GM23248 (cell line): ENCODE measurements around the gene GSN. TPM values are rescaled to one million over a fixed set of nuclear protein-coding genes. Genes with fewer than 3 reads are reported as not detected.

Experiments used
- DNase-seq: peaks from one replicate; pipeline ENCODE4 v3.0.0-alpha.2; 2015
- H2AFZ ChIP-seq: fragments of 200-600 bp; sonication (generic); 2 replicates; pipeline ENCODE4 v1.6.1; 2016; ENCODE audit warnings: antibody characterized with exemption
- H3F3A ChIP-seq: fragments of 200-600 bp; sonication (generic); 2 replicates; pipeline ENCODE4 v1.6.1; 2016; ENCODE audit warnings: mild to moderate bottlenecking, antibody characterized with exemption, mixed run types; ENCODE audit not compliant: insufficient read depth
- H3K27ac ChIP-seq: fragments of 200-600 bp; sonication (generic); 2 replicates; pipeline ENCODE4 v1.5.1; 2016; ENCODE audit warnings: mild to moderate bottlenecking
- H3K27me3 ChIP-seq: fragments of 200-600 bp; sonication (generic); replicated peaks from 2 replicates; pipeline ENCODE4 v1.6.1; 2016; ENCODE audit warnings: mild to moderate bottlenecking; ENCODE audit not compliant: insufficient read depth
- H3K36me3 ChIP-seq: fragments of 200-600 bp; sonication (generic); 2 replicates; pipeline ENCODE4 v1.6.1; 2016; ENCODE audit warnings: low read depth, mild to moderate bottlenecking
- H3K4me1 ChIP-seq: fragments of 200-600 bp; sonication (generic); 2 replicates; pipeline ENCODE4 v1.6.1; 2016; ENCODE audit warnings: mild to moderate bottlenecking; ENCODE audit not compliant: insufficient read depth
- H3K4me2 ChIP-seq: fragments of 200-600 bp; sonication (generic); one replicate; pipeline ENCODE4 v1.6.1; 2016; ENCODE audit warnings: mild to moderate bottlenecking; ENCODE audit not compliant: unreplicated experiment
- H3K4me3 ChIP-seq: fragments of 200-600 bp; sonication (generic); 2 replicates; pipeline ENCODE4 v1.5.1; 2016; ENCODE audit warnings: mild to moderate bottlenecking
- H3K79me2 ChIP-seq: fragments of 200-600 bp; sonication (generic); 2 replicates; pipeline ENCODE4 v1.6.1; 2016; ENCODE audit warnings: mild to moderate bottlenecking; ENCODE audit not compliant: insufficient read depth
- H3K9ac ChIP-seq: fragments of 200-600 bp; sonication (generic); 2 replicates; pipeline ENCODE4 v1.6.1; 2016; ENCODE audit warnings: mild to moderate bottlenecking
- H3K9me2 ChIP-seq: fragments of 200-600 bp; sonication (generic); 2 replicates; pipeline ENCODE4 v1.6.1; 2016; ENCODE audit warnings: mixed run types, mild to moderate bottlenecking, moderate library complexity; ENCODE audit not compliant: insufficient read depth
- H3K9me3 ChIP-seq: fragments of 200-600 bp; sonication (generic); one replicate; pipeline ENCODE4 v1.6.1; 2017; ENCODE audit warnings: low read depth
- H4K20me1 ChIP-seq: fragments of 200-600 bp; sonication (generic); 2 replicates; pipeline ENCODE4 v1.6.0; 2016; ENCODE audit not compliant: insufficient read depth
- EZH2 ChIP-seq: fragments of 200-600 bp; sonication (generic); IDR thresholded peaks from 2 replicates; pipeline ENCODE4 v1.6.1; 2018; ENCODE audit warnings: antibody characterized with exemption, mild to moderate bottlenecking; ENCODE audit not compliant: insufficient read depth, poor library complexity, severe bottlenecking
- EZH2phosphoT487 ChIP-seq: fragments of 200-600 bp; sonication (generic); IDR thresholded peaks from 2 replicates; pipeline ENCODE4 v1.6.1; 2018; ENCODE audit warnings: antibody characterized with exemption, moderate library complexity, mild to moderate bottlenecking, low read depth; ENCODE audit not compliant: insufficient read depth
- WGBS, 2 experiments: methylation state at CpG; one replicate each; pipeline ENCODE4 v1.1.6; 2015 to 2017; ENCODE audit warnings: low lambda C conversion rate in 2 of 2, low coverage in 1 of 2; ENCODE audit errors: missing lambda C conversion rate in 2 of 2; 5-methylcytosine and 5-hydroxymethylcytosine counted together
- in situ Hi-C: fragments of 300-500 bp; cut with MboI; formaldehyde crosslinking; loops from 2 replicates; pipeline ENCODE4 v1.15.0; 2020
- polyA plus RNA-seq: library from polyadenylated mRNA; unstranded; fragments of >200 nt; fragmentation: Nextera tagmentation; extraction: Ambion mirVana; gene quantifications from 2 replicates; pipeline ENCODE4 v1.2.1, GENCODE V29; 2016
- total RNA-seq: library from RNA; depleted of rRNA; stranded (reverse); fragments of >200 nt; shearing (Covaris generic); gene quantifications from 2 replicates; pipeline ENCODE4 v1.2.3, GENCODE V29; 2014

Gene GSN
- total and polyA plus RNA-seq, 2 experiments from 2014 or later = 258 to 387 TPM

DNA sequence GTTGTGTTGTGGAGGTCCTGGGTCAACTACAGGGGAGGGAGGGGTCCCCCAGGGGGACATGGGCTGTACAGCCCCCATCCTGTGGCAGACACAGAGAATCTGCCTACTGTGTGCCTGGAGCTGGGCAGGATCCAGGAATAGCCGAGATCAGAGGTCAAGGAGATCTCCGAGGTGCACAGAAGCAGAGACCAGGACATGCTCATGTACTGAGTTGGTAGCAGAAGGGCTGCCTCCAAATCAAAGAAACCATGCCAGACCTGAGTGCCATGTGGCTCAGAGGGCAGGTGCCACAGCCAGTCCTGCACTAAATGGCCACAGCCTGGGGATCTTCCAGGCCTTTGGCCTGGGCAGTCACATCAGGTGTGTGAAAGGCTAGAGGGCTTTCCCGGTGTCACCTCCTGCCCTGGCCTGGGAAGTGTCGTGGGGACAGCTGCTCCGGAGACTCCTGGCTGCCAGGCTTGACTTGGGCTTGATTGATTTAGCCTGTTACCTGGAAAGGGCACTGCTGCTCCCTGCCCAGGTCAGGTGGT lies 27.8 kb downstream of the GSN start:
- TF ChIP-seq EZH2phosphoT487 (no peak), EZH2 (no peak)
- WGBS, 2 experiments = 67 to 70% methylated on average over 5 of the region's 5 CpGs
- Histone ChIP-seq H3K36me3 (no peaks in the 10 kb centered on the region), H3K4me3 (no peak overlapping the region), H3K27ac (no peak overlapping the region), H3K9ac (no peak overlapping the region), H4K20me1 (no peaks in the 10 kb centered on the region), H3K9me2 (no peaks in the 10 kb centered on the region), H3K4me1 (0 out of 2 replicates have a peak, but pooled peaks cover 7% of the 10 kb centered on the region), H3K79me2 (peaks cover 41% of the 10 kb centered on the region), H3F3A (peaks cover 15% of the 10 kb centered on the region), H3K27me3 (no peaks in the 10 kb centered on the region), H3K4me2 (no peak overlapping the region), H3K9me3 (no peaks in the 10 kb centered on the region), H2AFZ (no peak overlapping the region)
- no peak for DNase-seq
- in situ Hi-C loops = no loop called here

DNA sequence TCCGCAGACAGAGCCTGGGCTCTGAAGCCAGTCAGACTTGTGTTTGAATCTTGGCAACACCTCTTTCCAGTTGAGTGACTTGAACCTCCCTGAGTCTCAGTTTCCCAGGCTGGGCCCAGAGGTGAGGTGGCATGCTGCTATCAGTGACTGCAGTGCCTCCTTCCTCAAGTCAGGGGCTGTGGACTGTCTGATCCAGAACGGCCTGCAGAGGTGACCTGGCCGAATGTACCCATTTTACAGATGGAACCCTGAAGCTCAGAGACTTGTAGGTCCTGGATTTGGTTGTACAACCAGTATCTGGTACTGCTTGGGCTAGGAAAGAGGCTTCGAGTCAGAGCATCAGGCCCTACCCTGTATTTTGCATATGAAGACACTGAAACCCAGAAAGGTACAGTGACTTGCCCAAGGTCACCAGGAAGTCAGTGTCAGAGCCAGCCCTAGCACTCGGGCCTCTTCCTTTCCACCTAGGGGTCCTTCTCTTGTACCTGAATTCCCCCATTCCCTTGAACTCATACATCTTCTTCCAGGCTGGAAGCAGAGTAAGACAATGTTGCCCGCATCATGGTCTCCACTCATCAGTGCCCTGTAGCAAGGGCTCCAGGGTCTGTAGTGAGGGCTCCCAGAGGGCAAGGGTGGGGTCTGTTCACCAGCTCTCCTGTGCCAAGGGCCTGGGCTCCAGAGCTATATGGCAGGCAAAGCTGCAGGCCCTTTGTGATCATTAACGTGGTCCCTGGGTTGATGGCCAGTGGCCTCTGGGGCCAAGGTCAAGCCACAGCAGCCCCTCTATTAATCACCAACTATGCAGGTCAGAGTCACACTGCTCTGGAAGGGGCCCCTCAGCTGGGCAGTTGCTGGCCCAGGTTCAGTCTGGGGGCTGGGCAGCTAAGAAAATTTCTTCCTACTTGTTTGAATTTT lies 28.5 kb downstream of the GSN start:
- H3K27ac ChIP-seq = no peak overlapping the region
- no peak for DNase-seq
- no peaks in the 10 kb centered on the region for H4K20me1 ChIP-seq
- H3K27me3 ChIP-seq = no peaks in the 10 kb centered on the region
- H3F3A ChIP-seq = peaks cover 15% of the 10 kb centered on the region
- no peak overlapping the region for H2AFZ ChIP-seq
- H3K36me3 ChIP-seq = no peaks in the 10 kb centered on the region
- H3K4me1 ChIP-seq = 0 out of 2 replicates have a peak, but pooled peaks cover 7% of the 10 kb centered on the region
- H3K9me2 ChIP-seq = no peaks in the 10 kb centered on the region
- H3K9ac ChIP-seq = no peak overlapping the region
- no peak overlapping the region for H3K4me3 ChIP-seq
- no peak for TF ChIP-seq EZH2
- no peak for TF ChIP-seq EZH2phosphoT487
- peaks cover 44% of the 10 kb centered on the region for H3K79me2 ChIP-seq
- H3K9me3 ChIP-seq = no peaks in the 10 kb centered on the region
- WGBS, 2 experiments = 80 to 81% methylated on average over 7 of the region's 7 CpGs
- H3K4me2 ChIP-seq = no peak overlapping the region
- in situ Hi-C loops = no loop called here

DNA sequence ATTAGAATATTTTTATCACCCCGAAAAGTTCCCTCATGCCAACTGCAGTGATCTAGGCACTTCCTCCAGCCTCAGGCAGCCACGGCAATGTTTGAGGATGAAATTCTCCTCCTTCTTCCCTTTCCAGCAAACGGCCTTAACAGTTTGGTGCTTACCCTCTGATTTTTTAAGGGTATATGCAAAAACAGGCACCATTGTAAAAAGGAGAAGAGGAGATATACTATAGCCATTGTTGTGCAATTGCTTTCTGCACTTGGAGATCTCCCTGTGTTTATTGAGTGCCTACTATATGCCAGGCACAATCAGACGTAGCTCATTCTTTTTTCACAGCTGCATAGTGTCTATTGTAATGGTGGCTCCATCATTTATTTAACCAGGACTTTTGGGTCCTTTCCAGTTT lies 29.4 kb downstream of the GSN start:
- Histone ChIP-seq H4K20me1 (no peaks in the 10 kb centered on the region), H2AFZ (no peak overlapping the region), H3K4me2 (no peak overlapping the region), H3K4me3 (no peak overlapping the region), H3K27ac (no peak overlapping the region), H3K36me3 (no peaks in the 10 kb centered on the region), H3K9me2 (no peaks in the 10 kb centered on the region), H3K79me2 (peaks cover 37% of the 10 kb centered on the region), H3K9ac (no peak overlapping the region), H3K27me3 (no peaks in the 10 kb centered on the region), H3K4me1 (0 out of 2 replicates have a peak, but pooled peaks cover 7% of the 10 kb centered on the region), H3K9me3 (no peaks in the 10 kb centered on the region), H3F3A (peaks cover 15% of the 10 kb centered on the region)
- DNase-seq = no peak
- in situ Hi-C loops = no loop called here
- TF ChIP-seq EZH2 (no peak), EZH2phosphoT487 (no peak)
- 54 to 57% methylated on average over 4 of the region's 4 CpGs for WGBS, 2 experiments

GRCh38 chr9:121298016-121298538 lies 30.1 kb downstream of the GSN start:
- DNase-seq = no peak
- no peak overlapping the region for H3K4me3 ChIP-seq
- 83 to 87% methylated on average over 7 of the region's 7 CpGs for WGBS, 2 experiments
- peaks cover 15% of the 10 kb centered on the region for H3F3A ChIP-seq
- no peak overlapping the region for H3K9ac ChIP-seq
- H3K4me2 ChIP-seq = no peak overlapping the region
- H3K9me2 ChIP-seq = no peaks in the 10 kb centered on the region
- H3K9me3 ChIP-seq = no peaks in the 10 kb centered on the region
- peaks cover 39% of the 10 kb centered on the region for H3K79me2 ChIP-seq
- H3K27ac ChIP-seq = no peak overlapping the region
- TF ChIP-seq EZH2phosphoT487 (no peak), EZH2 (no peak)
- in situ Hi-C loops = no loop called here
- H2AFZ ChIP-seq = no peak overlapping the region
- no peaks in the 10 kb centered on the region for H4K20me1 ChIP-seq
- H3K27me3 ChIP-seq = no peaks in the 10 kb centered on the region
- H3K4me1 ChIP-seq = 0 out of 2 replicates have a peak, but pooled peaks cover 7% of the 10 kb centered on the region
- 0 out of 2 replicates have a peak, but pooled peaks cover under 1% of the 10 kb centered on the region for H3K36me3 ChIP-seq
